Jurkat, Clone E6-1 (cell line): ENCODE measurements around the gene PAX6. TPM values are rescaled to one million over a fixed set of nuclear protein-coding genes. Genes with fewer than 3 reads are reported as not detected.

Experiments
- DNase-seq: peaks from one replicate; pipeline ENCODE4 v3.0.0-alpha.2; 2011; ENCODE audit warnings: low read depth, low spot score
- H3K4me3 ChIP-seq: 2 replicates; pipeline ENCODE4 v1.5.1; 2011; ENCODE audit warnings: mild to moderate bottlenecking, low read length, control low read depth, moderate library complexity
- polyA plus RNA-seq: library from polyadenylated mRNA; unstranded; fragments of >200 nt; gene quantifications from one replicate; pipeline ENCODE4 v1.2.1, GENCODE V29; 2012; ENCODE audit warnings: missing spikeins; ENCODE audit not compliant: insufficient read length, insufficient read depth

PAX6 gene
- 10.9 TPM for polyA plus RNA-seq

DNA sequence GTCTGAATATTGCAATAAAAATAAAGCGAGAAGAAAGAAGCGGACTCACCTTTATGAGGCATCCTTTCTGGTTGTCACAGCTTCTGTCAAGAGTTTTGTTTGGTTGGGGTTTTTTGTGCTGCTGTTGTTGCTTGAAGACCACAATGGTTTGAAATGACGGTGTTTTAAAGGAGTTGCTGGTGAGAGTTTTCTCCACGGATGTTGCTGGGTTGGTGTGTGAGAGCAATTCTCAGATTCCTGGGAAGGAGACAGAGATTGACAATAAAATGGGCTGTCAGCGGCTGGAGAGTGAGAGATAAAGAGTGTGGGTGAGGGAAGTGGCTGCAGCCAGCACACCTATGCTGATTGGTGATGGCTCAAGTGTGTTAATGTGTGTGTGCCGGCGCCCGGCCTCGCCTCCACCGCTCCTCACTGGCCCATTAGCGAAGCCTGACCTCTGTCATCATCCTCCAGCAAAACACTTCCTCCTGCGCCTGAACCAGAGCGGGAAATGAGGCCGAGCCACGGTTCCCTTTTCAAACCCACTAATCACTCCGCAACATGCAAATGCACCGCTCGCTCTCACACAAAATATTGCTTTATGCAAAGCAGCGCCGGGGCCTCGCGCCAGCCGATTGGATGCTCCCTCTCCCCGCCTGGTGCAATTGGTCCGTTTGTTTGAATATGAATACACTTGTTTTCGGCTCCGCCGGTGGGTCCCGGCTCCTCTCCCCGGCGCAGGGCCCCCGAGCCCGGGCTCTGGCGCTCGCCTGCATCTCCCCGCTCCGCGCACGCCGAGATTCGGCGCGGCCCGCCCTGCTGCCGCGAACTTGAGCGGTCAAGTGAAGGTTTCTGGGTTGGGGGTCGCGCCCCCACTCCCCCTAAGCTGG is at the start of gene PAX6:
PAX6 (minus strand) TSS at position 544 of the 869 bp plus-strand sequence. CDS start 4,911 bp downstream, outside the sequence.
- DNase-seq: peak; percentile 84
- H3K4me3 ChIP-seq: peak within 1 kb of the TSS; percentile 51

DNA sequence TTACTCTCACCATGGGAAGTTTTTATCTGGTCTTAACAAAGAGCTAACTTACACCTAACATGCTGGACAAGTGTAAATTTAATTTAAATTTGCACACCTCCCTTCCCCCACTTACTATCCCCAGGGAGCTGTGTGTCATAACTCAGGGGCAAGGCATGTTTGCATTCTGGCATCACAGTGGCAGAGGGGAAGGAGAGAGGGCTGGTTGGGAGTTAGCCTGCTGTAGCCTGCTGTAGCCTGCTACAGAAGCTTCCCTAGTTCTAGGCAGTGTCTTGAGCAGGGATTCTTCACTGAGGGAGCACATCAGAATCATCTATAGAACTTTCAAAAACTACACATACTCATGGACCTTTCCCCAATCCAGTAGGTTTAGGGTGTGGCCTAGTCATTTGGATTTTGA is 49.3 kb upstream of the PAX6 start:
- no peak for DNase-seq
- no peak overlapping the region for H3K4me3 ChIP-seq

DNA sequence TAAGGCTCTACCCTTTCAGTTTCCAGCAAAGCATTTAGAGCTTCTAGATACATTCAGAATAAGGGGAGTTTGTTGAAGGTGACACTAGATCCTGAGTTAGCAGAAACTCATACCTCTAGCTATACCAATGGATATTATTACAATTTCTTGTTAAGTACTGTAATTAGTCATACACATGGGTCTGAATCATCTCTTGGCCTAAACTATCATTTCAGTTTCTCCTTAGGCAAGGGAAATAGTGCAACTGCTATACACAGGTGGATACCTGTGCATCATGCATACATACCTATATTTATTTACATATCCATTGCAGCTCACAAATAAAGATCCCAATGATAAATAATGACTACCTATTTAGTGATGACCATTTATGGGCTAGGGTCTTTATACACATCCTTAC is 45.1 kb upstream of the PAX6 start:
- no peak overlapping the region for H3K4me3 ChIP-seq
- DNase-seq: no peak

DNA sequence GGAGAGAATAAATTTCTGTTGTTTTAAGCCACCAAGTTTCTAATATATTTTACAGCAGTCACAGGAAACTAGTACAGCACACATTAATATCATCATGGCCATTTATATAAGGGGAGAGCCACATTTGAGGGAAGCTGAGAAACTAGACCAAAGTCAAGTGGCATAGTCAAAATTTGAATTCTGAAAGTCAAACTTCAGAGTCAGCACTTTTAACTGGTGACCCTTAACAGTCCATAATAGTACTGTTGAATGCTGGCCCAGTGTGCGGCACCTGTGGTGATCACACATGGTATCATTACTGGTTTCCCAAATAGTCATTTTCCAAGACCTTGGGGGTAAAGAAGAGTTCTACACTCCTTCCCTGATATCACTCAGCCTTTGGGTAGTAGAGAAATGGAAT is 44.3 kb upstream of the PAX6 start:
- no peak for DNase-seq
- no peak overlapping the region for H3K4me3 ChIP-seq

DNA sequence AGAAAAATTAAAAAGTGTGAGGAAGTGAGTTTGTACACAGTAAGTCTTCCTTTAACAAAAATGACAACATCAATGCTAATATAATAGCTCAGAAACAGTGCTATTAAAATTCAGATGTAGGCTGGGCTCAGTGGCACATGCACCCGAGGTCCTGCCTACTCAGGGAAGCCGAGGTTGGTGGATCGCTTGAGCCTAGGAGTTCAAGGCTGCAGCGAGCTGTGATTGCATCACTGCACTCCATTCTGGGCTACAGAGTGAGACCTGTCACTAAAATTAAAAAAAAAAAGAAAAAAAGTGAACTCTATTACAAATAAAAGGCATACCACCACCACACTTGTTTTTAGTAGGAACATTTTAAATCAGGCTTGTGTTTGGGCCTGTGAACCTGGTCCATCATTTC is 39.2 kb upstream of the PAX6 start:
- no peak overlapping the region for H3K4me3 ChIP-seq
- DNase-seq: no peak

DNA sequence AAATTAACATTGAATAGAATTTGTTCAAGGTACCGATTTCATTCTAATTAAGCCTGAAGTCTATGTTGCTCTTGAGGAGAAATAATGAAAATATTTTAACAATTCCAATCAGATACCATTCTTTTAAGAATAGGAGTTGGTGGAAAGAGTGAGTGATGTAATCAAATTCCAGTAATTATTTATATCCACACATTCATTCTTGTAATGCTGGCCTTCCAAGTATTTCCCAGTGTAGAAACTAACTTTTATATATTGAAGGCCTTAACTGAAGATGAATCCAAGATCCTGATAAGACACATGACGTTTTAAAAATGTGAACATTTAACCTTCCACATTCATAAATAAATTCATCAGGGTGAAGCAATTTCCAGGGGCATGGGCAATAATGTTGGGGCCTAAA is 36.6 kb upstream of the PAX6 start:
- no peak overlapping the region for H3K4me3 ChIP-seq
- DNase-seq: no peak

DNA sequence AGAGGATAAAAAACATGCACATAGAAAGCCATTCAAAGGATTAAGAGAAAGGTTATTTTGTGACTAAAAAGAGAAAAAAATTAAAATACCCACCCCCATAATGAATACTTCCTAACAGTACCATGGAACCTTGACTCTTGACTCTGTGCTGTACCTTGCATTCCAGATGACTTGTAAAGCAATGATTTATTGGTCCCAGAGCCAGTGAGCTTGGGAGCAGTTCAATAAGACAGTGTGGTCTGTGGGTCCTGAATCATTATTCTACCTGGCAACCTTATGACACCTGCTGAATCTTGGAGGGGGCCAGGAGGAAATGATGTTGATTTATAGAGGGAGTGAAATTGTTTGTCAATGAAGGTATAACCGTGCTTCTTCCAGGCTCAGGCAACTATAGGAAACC is 34.2 kb upstream of the PAX6 start:
- no peak overlapping the region for H3K4me3 ChIP-seq
- no peak for DNase-seq

DNA sequence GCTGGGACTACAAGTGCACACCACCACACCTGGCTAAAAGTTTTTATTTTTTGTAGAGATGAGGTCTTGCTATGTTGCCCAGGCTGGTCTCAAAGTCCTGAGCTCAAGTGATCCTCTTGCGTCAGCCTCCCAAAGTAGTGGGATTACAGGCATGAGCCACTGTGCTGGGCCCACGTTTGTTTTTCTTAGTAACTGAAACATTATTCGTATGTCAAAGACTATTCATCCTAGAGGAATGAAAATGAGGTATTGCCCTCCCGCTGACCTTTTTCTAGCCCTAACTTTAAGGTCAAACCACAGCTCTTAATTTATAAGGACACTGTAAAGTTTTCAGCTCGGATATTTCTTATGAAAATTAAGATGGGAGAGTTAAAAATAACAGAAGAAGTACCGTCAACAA is 33.2 kb upstream of the PAX6 start:
- no peak overlapping the region for H3K4me3 ChIP-seq
- DNase-seq: no peak

DNA sequence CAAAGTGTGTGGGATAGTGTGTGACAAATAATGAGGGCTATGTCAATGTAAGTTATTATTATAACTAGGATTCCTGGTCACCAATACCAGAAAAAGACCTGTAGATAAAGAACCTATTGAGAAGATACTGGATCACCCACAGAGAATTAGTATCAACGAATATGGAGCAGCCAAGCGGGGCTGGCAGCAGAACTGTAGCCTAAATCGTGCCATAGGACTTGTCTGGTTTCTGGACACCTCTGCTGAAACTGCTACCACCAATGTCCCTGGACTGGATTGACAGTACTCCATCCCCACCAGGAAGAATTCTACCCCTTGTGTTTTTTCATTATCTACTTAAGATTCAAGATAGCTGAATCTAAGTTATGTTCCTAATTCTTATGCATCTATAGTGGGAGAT is 30.3 kb upstream of the PAX6 start:
- no peak overlapping the region for H3K4me3 ChIP-seq
- DNase-seq: no peak

DNA sequence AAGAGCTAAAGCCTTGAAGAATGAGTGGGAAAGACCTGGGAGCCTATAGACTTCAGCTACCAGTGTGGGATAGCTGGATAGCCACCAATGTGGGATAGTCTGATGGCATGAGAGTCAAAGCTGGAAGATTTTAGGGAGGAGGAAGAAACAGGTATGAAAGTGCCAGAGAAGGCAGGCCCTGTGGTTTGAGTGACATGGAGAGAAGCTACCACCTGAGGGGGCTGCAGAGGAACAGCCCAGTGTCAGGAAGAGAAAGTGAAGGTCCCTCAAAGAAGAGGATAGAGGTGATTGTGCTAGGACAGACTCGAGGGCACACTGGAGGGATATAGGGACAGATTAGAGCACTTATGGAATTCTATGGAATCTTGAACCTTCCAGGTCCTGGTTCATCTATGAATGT is 23.1 kb upstream of the PAX6 start:
- no peak for DNase-seq
- H3K4me3 ChIP-seq: no peak overlapping the region

DNA sequence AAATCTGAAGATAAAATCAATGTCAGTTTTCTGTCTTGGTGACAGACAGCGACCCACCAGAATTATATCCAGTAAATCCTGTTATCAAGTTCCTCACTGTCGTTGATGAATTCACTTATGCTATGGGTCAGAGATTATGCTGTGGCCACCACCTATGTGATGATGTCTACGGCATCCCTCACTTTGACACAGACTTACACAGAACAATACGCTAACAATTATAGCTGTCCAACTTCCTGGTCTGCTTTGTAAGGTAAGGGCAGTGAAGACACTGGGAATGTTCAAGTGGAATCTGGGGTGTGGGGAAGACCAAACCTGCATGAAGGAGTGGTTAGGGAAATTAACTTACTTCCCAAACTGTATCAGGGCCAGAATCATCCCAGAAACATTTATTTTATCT is 19.3 kb upstream of the PAX6 start:
- no peak overlapping the region for H3K4me3 ChIP-seq
- DNase-seq: no peak

DNA sequence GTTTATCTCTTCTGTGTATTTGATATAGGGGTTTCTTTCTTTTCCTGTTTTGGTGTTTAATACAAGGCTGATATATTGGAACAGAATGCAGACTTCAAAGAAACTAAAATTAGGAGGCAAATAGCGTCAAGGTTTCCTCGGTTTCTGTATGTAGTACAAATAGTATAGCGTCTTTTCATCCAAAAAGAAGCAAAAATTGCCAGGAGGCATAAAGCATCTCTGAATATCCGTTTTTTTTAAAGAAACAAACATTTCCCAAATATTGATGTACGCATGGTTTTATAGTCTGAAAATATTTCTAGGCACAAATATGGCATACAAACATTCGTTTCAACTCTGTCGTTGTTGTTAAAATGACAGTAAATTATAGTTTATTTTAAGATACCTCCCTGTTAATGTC is 17.1 kb upstream of the PAX6 start:
- no peak for DNase-seq
- no peak overlapping the region for H3K4me3 ChIP-seq

DNA sequence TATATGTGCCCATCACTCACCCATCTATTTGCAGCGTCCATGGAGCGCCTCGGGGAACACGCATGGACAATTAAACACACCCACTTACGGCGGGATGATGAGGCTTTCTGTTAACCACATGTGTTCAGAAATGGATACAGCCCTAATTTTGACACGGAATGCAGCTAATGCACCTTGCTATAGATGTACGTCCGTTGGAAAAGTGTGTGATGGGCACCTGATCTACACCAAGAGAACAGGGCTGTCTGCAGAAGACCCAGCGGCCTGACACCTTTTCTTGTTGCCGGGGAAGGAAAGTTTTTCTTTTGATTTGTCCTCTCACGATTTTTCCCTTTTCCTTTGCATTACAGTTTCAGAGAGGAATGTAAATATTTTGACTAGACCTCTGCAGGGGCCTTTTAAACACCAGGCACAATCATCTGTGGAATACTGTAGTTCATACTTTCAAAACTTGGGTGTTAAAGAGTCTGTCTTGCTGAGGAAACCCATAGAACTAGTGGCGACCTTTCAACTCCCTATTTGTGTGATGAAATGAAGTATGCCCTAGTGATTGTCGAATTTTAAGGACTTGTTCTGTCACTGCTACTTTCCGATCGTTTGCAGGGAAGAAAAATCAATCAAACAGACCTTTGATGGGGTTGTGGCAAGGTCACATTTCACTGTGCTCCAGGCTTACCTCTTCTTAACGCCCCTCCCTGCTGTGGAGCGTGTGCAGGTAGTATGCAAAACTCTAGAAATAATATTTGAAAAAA is 16.5 kb upstream of the PAX6 start:
- no peak for DNase-seq
- H3K4me3 ChIP-seq: no peak overlapping the region

DNA sequence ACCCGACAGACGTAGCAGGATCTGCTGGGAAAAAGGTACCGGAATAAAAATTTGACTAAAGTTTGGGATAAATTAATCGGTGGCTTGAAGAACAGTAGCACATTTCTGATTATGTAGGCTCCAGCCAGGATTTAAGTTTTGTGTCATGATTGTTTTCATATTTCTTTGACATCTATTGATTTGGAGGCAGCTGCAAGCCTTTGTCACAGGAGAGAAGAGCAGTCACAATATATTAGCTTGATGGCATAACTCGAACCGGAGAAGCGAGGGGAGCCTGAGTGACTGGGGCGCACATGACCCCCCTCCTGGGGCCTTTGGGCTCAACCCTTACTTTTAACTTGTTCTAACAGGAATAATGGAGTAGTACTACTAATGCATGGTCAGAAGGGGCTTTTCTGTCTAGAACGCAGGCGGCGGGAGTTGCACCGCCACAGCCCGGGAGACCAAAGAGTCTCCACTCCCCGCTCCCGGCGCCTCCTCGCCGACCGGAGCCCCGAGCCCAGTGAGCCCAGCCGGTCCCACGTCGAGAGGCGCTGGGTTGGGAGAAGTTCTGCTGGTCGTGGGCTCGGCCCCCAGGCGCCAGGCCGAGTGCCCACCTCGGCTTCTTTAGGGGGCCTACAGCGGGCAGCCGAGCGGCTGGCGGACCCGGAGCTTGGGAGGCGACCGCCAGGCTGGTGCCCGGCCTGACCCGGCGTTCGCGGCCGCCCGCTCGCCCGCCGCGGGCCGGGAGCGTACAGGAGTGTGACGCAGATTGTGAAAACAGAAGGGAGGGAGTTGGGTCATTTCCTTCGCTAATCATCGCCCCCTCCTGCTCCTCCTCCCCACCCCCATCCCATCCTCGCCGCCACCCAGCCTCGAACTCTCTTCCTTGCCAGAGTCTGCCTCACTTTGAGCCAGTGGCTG is 15.7 kb upstream of the PAX6 start:
- no peak overlapping the region for H3K4me3 ChIP-seq
- no peak for DNase-seq

DNA sequence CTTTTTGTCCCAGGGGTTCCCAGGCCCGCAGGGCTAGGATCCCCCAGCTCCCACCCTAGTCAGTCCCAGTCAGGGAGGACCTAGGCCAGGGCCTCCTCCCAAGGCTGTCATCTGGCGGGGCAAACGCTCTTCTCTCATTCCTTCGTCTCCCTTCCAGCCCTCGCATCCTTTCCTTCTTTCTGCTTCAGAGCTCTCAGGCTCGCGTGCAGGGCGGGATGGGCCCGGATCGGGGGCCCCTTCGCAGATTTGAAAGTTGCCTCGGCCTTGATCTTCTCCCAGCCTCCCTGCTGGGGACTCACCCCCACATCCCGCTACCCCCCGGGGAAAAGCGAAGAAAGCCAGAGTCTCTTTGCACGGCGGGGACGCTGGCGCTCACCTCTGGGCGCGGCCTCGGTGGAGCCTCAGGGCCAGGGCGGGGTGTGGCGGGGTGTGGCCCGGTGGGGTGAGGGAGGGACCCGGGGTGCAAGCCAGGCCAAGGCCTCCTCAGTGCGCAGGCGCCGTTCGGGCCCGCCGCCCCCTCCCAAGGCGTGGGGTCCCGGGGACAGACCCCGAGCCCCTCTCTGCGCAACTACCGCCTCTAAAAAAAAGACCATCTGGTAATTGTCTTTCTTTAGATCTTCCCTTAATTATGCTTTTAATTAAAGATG is 14.8 kb upstream of the PAX6 start:
- H3K4me3 ChIP-seq: no peak overlapping the region
- DNase-seq: no peak

DNA sequence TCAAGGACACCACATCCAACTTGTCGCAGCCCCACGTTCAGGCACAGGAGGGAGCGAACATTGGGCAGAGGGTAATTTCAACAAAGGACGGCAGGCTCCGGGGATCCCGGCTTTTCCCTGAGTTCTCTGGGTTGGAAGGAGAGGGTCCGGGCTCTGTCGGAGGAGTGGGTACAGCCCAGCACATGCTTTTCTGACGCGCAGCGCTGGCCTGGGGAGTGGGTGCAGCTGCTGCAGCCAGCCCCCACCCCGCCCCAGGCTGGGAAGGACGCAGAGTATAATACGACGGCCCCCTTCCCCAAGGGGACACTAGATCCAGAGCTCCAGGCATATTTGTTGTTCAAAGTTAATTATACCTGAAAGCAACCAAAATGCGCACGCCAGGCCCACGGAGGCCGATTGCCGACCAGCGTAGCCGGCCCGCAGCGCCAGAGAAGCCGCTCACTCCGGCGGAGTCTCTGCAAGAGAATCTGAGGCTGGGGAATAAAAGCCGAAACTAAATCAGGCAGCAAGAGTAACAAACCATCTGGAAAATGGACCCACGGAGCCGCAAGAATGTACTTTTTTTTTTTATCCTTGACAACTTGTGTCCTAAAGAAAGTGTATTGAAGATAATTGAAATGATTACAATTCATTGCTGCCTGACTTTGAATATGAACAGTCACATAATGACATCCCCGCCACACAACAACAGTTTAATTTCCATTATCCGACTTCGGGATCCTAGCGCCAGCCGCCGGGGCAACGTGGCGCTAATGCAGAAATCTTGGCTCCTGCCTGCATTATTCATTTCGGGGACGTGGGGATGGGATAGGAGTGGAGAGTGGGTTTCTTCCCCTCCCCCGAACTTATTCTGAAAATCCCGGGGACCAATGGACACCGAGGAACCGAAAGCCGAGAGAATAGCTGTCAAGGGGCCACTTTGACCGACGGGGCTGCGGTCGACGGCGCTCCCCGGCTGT is 14.0 kb upstream of the PAX6 start:
- DNase-seq: no peak
- no peak overlapping the region for H3K4me3 ChIP-seq

DNA sequence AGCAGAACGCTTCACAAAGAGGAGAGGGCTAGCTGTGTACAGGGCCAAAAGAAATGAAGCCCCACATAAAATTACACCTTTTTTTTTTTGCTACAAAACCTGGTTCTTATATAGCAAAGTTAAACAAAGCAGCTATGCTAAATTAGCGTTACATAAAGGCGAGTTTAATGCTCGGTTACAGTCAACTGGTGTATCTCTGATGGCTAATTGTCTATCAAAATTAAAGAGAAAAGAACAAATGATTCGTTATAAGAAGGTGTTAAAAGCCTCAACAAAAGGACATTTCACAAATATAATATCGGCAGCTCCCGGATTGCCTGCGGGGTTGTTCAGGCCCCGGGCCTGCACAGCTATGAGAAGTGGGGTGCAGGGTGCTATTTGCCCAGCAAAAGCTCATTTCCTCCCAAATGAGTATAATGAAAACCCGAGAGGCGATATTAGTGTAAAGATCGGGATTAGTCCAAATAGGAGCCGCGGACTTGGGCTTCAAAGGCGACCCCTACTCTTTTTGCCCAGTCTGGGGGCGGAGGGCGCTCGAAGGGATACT is 13.3 kb upstream of the PAX6 start:
- DNase-seq: no peak
- no peak overlapping the region for H3K4me3 ChIP-seq
